SK-N-SH (cell line): Measurements from ENCODE around the gene FRS3. TPM values are rescaled to one million over a fixed set of nuclear protein-coding genes. Genes with fewer than 3 reads are reported as not detected.

Source experiments
- polyA plus RNA-seq, 3 experiments: library from polyadenylated mRNA; depleted of rRNA; stranded (reverse); fragments of >200 nt; gene quantifications; 2 replicates each; pipeline ENCODE4 v1.2.3, GENCODE V29; 2012
- small RNA-seq, 7 experiments: library from RNA; depleted of rRNA; stranded (forward); fragments of <200 nt; gene quantifications; one replicate each; pipeline ENCODE3, GENCODE V24; 2012

Gene FRS3
- polyA plus RNA-seq, 1 of the 3 experiments (the other 2 are of a cell fraction) = 8.6 TPM

Small RNA genes lying within 50 kb of the gene (small RNA-seq; reads per million reads assigned to genes)
- gene AL365205.2 (0 reads per million in 7 experiments), gene AL365205.3 (0 reads per million in 7 experiments)

Other genes with a start within 250 kb of the FRS3 start
- gene FOXP4, start 233.5 kb downstream of the FRS3 start, polyA plus RNA-seq (2012; rRNA removed) = 2.5 and 7.3 TPM in 2 replicates
- 6.3 and 7.0 TPM in 2 replicates for gene MDFI, start 141.4 kb downstream of the FRS3 start, polyA plus RNA-seq (2012; rRNA removed)
- gene TFEB, start 44.3 kb downstream of the FRS3 start, polyA plus RNA-seq (2012; rRNA removed) = 6.2 and 6.7 TPM in 2 replicates
- not detected in 2 replicates for gene PGC, start 32.5 kb downstream of the FRS3 start, polyA plus RNA-seq (2012; rRNA removed)
- 3.9 and 5.0 TPM in 2 replicates for gene PRICKLE4, start 882 bp upstream of the FRS3 start, polyA plus RNA-seq (2012; rRNA removed)
- 493 and 565 TPM in 2 replicates for gene TOMM6, start 7.8 kb upstream of the FRS3 start, polyA plus RNA-seq (2012; rRNA removed)
- gene USP49, start 115.5 kb upstream of the FRS3 start, polyA plus RNA-seq (2012; rRNA removed) = 2.4 and 3.7 TPM in 2 replicates
- 25.1 and 29.6 TPM in 2 replicates for gene MED20, start 141.2 kb upstream of the FRS3 start, polyA plus RNA-seq (2012; rRNA removed)
- 31.1 and 56.0 TPM in 2 replicates for gene BYSL, start 141.6 kb upstream of the FRS3 start, polyA plus RNA-seq (2012; rRNA removed)
- 22.4 and 26.6 TPM in 2 replicates for gene CCND3, start 161.9 kb upstream of the FRS3 start, polyA plus RNA-seq (2012; rRNA removed)